ENCODE results near the gene CYP2W1.
"Not testable (repeated sequence)": the region's sequence is repeated elsewhere in the genome, so short reads cannot be mapped to it uniquely, and the experiment has no call there.

The CYP2W1 gene

DNA sequence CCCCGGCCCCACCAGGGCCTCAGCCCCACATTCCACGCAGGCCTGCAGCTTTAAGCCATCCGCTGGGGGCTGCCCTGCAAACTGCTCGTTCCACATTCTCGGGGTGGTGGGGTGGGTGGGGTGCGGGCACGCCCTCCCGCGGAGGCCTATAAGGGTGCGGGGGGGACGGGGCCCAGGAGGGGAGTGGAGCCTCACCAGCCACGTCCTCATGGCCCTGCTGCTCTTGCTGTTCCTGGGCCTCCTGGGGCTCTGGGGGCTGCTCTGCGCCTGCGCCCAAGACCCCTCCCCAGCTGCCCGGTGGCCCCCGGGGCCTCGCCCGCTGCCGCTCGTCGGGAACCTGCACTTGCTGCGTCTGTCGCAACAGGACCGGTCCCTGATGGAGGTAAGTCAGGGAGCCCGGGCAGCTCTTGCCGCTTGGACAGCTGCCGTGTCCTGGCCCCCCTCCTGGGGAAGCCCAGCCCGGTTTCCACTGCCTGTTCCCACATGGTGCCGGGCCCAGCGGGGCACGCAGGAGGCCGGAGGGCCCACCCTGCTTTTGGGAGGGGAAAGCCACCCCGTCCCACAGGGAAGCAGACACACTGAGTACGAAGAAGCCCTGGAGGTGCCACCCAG is at the start of gene CYP2W1:
Gene CYP2W1, plus strand, starts transcription at position 178 of the 612 bp plus-strand sequence. Its CDS starts 31 bp downstream, at position 209.
- no peak for DNase-seq (ENCODE audit: low read depth in 2 of 2)

- no peak for DNase-seq (ENCODE audit: low read depth in 2 of 2)
Measured at GRCh38 chr7:934469-935163, 48.4 kb upstream of the CYP2W1 start.

- DNase-seq (ENCODE audit: low read depth in 2 of 2): no peak
Measured at GRCh38 chr7:935164-935873, 47.7 kb upstream of the CYP2W1 start.

GRCh38 chr7:935874-936385 is 47.1 kb upstream of the CYP2W1 start:
- no peak for DNase-seq (ENCODE audit: low read depth in 2 of 2)

DNA sequence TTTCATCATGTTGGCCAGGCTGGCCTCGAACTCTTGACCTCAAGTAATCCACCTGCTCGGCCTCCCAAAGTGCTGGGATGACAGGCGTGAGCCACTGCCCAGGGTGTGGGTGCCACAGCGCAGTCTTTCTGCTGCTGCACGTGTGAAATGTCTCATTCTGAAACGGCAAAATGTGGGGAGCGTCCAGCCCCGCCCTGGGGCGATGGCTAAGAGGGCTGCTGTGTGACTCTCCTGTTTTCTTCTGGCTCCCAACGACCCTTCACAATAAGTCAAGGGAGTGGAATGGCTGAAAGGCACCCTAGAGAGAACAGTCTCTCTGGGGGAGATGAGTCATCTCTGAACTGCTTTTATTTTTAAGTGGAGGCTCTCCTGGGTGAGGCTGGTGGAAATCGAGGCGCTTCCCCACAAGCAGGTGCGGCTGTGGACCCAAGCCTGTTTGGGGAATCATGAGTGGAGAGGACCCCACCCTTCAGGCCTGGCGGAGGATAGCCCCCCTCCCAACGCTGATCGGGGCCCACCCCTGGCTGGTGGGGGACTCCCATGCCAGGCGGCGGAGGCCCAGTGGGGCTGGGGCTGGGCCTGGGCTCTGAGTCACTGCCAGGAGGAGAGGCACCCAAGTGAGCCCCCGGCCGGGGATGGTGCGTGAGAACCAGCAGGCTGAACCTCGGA is 46.5 kb upstream of the CYP2W1 start:
- DNase-seq (ENCODE audit: low read depth in 2 of 2): peak; percentile 52 to 54

GRCh38 chr7:937856-938484 is 45.0 kb upstream of the CYP2W1 start:
- no peak for DNase-seq (ENCODE audit: low read depth in 2 of 2)

- no peak for DNase-seq (ENCODE audit: low read depth in 2 of 2)
Measured at GRCh38 chr7:938546-939185, 44.3 kb upstream of the CYP2W1 start.

DNA sequence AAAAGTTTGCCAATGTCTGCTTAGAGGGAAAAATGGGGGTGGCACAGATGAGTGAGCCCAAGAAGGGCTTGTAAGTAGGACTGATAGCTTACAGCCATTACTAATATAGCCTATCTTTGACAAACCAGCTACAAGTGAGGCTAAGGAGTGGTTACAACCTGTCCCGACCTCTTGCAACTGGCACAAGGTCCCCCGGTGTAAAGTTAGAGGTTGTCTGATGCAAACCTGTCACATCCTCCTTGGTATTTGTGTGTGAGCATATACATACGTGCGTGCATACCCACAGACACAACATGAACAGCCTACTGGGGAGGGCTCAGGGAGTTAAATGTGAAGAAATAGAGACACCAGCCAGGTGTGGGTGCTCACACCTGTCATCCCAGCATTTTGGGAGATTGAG is 43.1 kb upstream of the CYP2W1 start:
- no peak for DNase-seq (ENCODE audit: low read depth in 2 of 2)

- DNase-seq (ENCODE audit: low read depth in 2 of 2): no peak
Measured at GRCh38 chr7:940599-941408, 42.2 kb upstream of the CYP2W1 start.

DNA sequence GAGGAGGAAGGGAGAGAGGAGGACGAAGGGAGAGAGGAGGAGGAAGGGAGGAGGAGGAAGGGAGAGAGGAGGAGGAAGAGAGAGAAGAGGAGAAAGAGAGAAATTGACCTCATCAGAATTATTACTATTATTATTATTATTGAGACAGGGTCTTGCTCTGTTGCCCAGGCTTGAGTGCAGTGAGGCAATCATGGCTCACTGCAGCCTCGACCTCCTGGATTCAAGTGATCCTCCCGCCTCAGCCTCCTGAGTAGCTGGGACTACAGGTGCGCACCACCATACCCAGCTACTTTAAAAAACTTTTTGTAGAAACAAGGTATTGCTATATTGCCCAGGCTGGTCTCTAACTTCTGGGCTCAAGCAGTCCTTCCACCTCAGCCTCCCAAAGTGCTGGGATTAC is 39.2 kb upstream of the CYP2W1 start:
- not testable (repeated sequence) for DNase-seq (ENCODE audit: low read depth in 2 of 2)

- no peak for DNase-seq (ENCODE audit: low read depth in 2 of 2)
Measured at GRCh38 chr7:944744-945143, 38.2 kb upstream of the CYP2W1 start.

DNA sequence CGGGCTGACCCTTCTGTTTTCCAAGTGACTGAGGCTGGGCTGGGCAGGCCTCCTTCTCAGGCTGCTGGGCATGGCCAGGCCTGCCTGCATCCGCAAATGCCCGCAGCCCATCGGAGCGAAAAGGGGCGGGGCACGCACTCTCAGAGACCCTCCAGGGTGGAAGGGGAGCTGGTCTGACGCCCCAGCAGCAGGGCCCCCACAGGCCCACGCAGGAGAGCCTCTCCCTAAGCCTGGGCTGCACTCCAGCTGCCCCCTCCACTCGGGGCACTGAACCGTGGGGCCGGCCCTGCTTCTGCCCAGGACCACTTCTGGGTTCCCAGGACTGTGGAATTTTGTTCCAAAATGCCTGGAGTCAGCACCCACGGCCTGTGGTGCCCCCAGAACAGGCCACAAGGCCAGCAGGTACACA is 37.8 kb upstream of the CYP2W1 start:
- DNase-seq (ENCODE audit: low read depth in 2 of 2): no peak

- no peak for DNase-seq (ENCODE audit: low read depth in 2 of 2)
Measured at GRCh38 chr7:945556-946255, 37.3 kb upstream of the CYP2W1 start.

GRCh38 chr7:946256-946996 is 36.6 kb upstream of the CYP2W1 start:
- DNase-seq (ENCODE audit: low read depth in 2 of 2): no peak

- no peak for DNase-seq (ENCODE audit: low read depth in 2 of 2)
Measured at GRCh38 chr7:947391-948210, 35.4 kb upstream of the CYP2W1 start.

- DNase-seq (ENCODE audit: low read depth in 2 of 2): no peak
Measured at GRCh38 chr7:949021-949934, 33.7 kb upstream of the CYP2W1 start.
